GM12891 (cell line): Measurements from ENCODE around the gene ROS1.

ENCODE experiments used
- DNase-seq: peaks from one replicate; pipeline ENCODE4 v3.0.0; 2011; ENCODE audit warnings: low spot score; ENCODE audit not compliant: insufficient read length
- FAIRE-seq: peaks from 2 replicates; lab custom pipeline; 2011; peaks lifted over from hg19 to GRCh38; lab: Jason Lieb, UNC
- PAX5 ChIP-seq: IDR thresholded peaks from 2 replicates; pipeline ENCODE4 v1.6.1; 2011; ENCODE audit warnings: low read length, moderate library complexity, mild to moderate bottlenecking; ENCODE audit not compliant: insufficient read depth, severe bottlenecking
- POLR2A ChIP-seq: IDR thresholded peaks from 2 replicates; pipeline ENCODE4 v1.6.1; 2011; ENCODE audit warnings: low read depth, low read length, control low read depth
- POLR2AphosphoS5 ChIP-seq: IDR thresholded peaks from 2 replicates; pipeline ENCODE4 v1.6.1; 2011; ENCODE audit warnings: low read depth, low read length, control low read depth
- POU2F2 ChIP-seq: IDR thresholded peaks from 2 replicates; pipeline ENCODE4 v1.6.1; 2011; ENCODE audit warnings: low read depth, mild to moderate bottlenecking, control low read depth, low read length, moderate library complexity
- SPI1 ChIP-seq: IDR thresholded peaks from 2 replicates; pipeline ENCODE4 v1.6.1; 2011; ENCODE audit warnings: low read depth, low read length, control low read depth
- TAF1 ChIP-seq: IDR thresholded peaks from 2 replicates; pipeline ENCODE4 v1.6.1; 2011; ENCODE audit warnings: low read depth, low read length, control low read depth

The ROS1 gene

GRCh38 chr6:117351521-117351920 is 74.2 kb downstream of the ROS1 start:
- DNase-seq (no peak), FAIRE-seq (no peak)
- TF ChIP-seq SPI1 (no peak), PAX5 (no peak), TAF1 (no peak), POLR2A (no peak), POU2F2 (no peak), POLR2AphosphoS5 (no peak)

GRCh38 chr6:117346142-117346930 is 79.4 kb downstream of the ROS1 start:
- no peak for TF ChIP-seq SPI1
- TF ChIP-seq TAF1 = no peak
- TF ChIP-seq POLR2AphosphoS5 = no peak
- TF ChIP-seq POU2F2 = no peak
- TF ChIP-seq POLR2A = no peak
- no peak for TF ChIP-seq PAX5
- FAIRE-seq (no peak), DNase-seq (no peak)

- TF ChIP-seq PAX5 (no peak), POU2F2 (no peak), TAF1 (no peak)
- DNase-seq (no peak), FAIRE-seq (no peak)
Measured at GRCh38 chr6:117345292-117345610, 80.5 kb downstream of the ROS1 start.

GRCh38 chr6:117344444-117345291 is 81.1 kb downstream of the ROS1 start:
- TF ChIP-seq POU2F2 (no peak), POLR2AphosphoS5 (no peak), SPI1 (no peak)
- FAIRE-seq = no peak

GRCh38 chr6:117338567-117338966 is 87.2 kb downstream of the ROS1 start:
- no peak for TF ChIP-seq POLR2A
- TF ChIP-seq TAF1 = no peak
- no peak for TF ChIP-seq PAX5
- no peak for TF ChIP-seq SPI1
- no peak for FAIRE-seq
- DNase-seq = no peak

More at GRCh38 chr6:117344444-117345291, 81.1 kb downstream of the ROS1 start:
- DNase-seq = no peak

GRCh38 chr6:117329926-117330325 is 95.8 kb downstream of the ROS1 start:
- FAIRE-seq (no peak), DNase-seq (no peak)
- TF ChIP-seq SPI1 = no peak
- no peak for TF ChIP-seq TAF1
- TF ChIP-seq PAX5 = no peak
- TF ChIP-seq POLR2AphosphoS5 = no peak
- TF ChIP-seq POLR2A = no peak
- no peak for TF ChIP-seq POU2F2

GRCh38 chr6:117328500-117328899 is 97.2 kb downstream of the ROS1 start:
- TF ChIP-seq TAF1 = no peak
- no peak for TF ChIP-seq POLR2AphosphoS5
- no peak for TF ChIP-seq SPI1
- TF ChIP-seq POU2F2 = no peak
- TF ChIP-seq PAX5 = no peak
- TF ChIP-seq POLR2A = no peak
- FAIRE-seq (no peak), DNase-seq (no peak)

- TF ChIP-seq POU2F2 (no peak), TAF1 (no peak), PAX5 (no peak), POLR2AphosphoS5 (no peak), SPI1 (no peak), POLR2A (no peak)
- DNase-seq (no peak), FAIRE-seq (no peak)
Measured at GRCh38 chr6:117328005-117328389, 97.7 kb downstream of the ROS1 start.

GRCh38 chr6:117327149-117328004 is 98.4 kb downstream of the ROS1 start:
- DNase-seq = no peak
- no peak for FAIRE-seq
- TF ChIP-seq PAX5 (no peak), TAF1 (no peak), POU2F2 (no peak), POLR2A (no peak), SPI1 (no peak), POLR2AphosphoS5 (no peak)
